GM10266 (cell line): ENCODE results near the gene BARX1.

Experiments used
- DNase-seq: peaks from one replicate; pipeline ENCODE4 v3.0.0; 2012; ENCODE audit errors: extremely low spot score
- TF ChIP-seq, protein P1 (sequence below): IDR thresholded peaks from 2 replicates; pipeline ENCODE4 v1.5.1; 2012; ENCODE audit warnings: mild to moderate bottlenecking, low read depth; ENCODE audit not compliant: control insufficient read depth, insufficient read depth; ENCODE audit errors: missing control alignments

BARX1 gene

GRCh38 chr9:93902051-93902779 is 52.9 kb downstream of the BARX1 start:
- TF ChIP-seq, protein P1, sequence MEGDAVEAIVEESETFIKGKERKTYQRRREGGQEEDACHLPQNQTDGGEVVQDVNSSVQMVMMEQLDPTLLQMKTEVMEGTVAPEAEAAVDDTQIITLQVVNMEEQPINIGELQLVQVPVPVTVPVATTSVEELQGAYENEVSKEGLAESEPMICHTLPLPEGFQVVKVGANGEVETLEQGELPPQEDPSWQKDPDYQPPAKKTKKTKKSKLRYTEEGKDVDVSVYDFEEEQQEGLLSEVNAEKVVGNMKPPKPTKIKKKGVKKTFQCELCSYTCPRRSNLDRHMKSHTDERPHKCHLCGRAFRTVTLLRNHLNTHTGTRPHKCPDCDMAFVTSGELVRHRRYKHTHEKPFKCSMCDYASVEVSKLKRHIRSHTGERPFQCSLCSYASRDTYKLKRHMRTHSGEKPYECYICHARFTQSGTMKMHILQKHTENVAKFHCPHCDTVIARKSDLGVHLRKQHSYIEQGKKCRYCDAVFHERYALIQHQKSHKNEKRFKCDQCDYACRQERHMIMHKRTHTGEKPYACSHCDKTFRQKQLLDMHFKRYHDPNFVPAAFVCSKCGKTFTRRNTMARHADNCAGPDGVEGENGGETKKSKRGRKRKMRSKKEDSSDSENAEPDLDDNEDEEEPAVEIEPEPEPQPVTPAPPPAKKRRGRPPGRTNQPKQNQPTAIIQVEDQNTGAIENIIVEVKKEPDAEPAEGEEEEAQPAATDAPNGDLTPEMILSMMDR, result no peak
- DNase-seq, result no peak
